CD4-positive, alpha-beta T cell (primary cell): ENCODE results near the gene FRY. TPM values are rescaled to one million over a fixed set of nuclear protein-coding genes. Genes with fewer than 3 reads are reported as not detected.

ENCODE experiments used
- ATAC-seq: fragments of 200-7000 bp; cut with Tn5 transposase; one replicate; pipeline ENCODE4 v1.10.0; 2022; ENCODE audit warnings: mild to moderate bottlenecking; ENCODE audit not compliant: poor library complexity
- CTCF ChIA-PET: fragments of 350-600 bp; sonication (Branson Sonifier 250); formaldehyde crosslinking; loops from one replicate; lab custom pipeline; 2021; ENCODE audit warnings: antibody characterized with exemption, inconsistent platforms; lab: Charles Lee
- POLR2A ChIA-PET: fragments of 350-600 bp; sonication (Branson Sonifier 250); formaldehyde crosslinking; loops from one replicate; lab custom pipeline; 2021; ENCODE audit warnings: antibody characterized with exemption, inconsistent platforms; lab: Charles Lee
- DNase-seq, 14 experiments: peaks; one replicate each; pipeline ENCODE4 v3.0.0-alpha.2; 2013 to 2020; ENCODE audit warnings: mixed read lengths in 2 of 14
- H3K27ac ChIP-seq, 2 donors: one replicate each; pipeline versions ENCODE4 v1.5.1 to v1.7.0; 2013; ENCODE audit warnings: low read length in 2 of 2, low read depth in 1 of 2, mild to moderate bottlenecking in 1 of 2
- H3K27me3 ChIP-seq, 2 experiments: 1 replicate in 1 of 2; 2 replicates in 1 of 2; pipeline versions ENCODE4 v1.6.1 to v1.7.0; 2013; ENCODE audit warnings: low read length in 2 of 2, control low read depth in 1 of 2, mild to moderate bottlenecking in 1 of 2, moderate library complexity in 1 of 2; ENCODE audit not compliant: insufficient read depth in 2 of 2, control insufficient read depth in 1 of 2
- H3K36me3 ChIP-seq: one replicate; pipeline ENCODE4 v1.6.1; 2013; ENCODE audit warnings: low read length, control low read depth; ENCODE audit not compliant: insufficient read depth
- H3K4me1 ChIP-seq: one replicate; pipeline ENCODE4 v1.6.1; 2013; ENCODE audit warnings: low read length, control low read depth; ENCODE audit not compliant: insufficient read depth
- H3K4me3 ChIP-seq: one replicate; pipeline ENCODE4 v1.5.1; 2013; ENCODE audit warnings: mild to moderate bottlenecking, low read length, moderate library complexity
- H3K9me3 ChIP-seq, 2 experiments: 1 replicate in 1 of 2; 2 replicates in 1 of 2; pipeline versions ENCODE4 v1.6.1 to v1.7.0; 2013; ENCODE audit warnings: low read length in 2 of 2, mild to moderate bottlenecking in 2 of 2, control low read depth in 1 of 2, moderate library complexity in 1 of 2; ENCODE audit not compliant: control insufficient read depth in 1 of 2, insufficient read depth in 1 of 2
- H3K27ac Mint-ChIP-seq: one replicate; pipeline ENCODE4 v1.8.0; 2020; ENCODE audit warnings: mixed read lengths
- H3K27me3 Mint-ChIP-seq: one replicate; pipeline ENCODE4 v1.8.0; 2021; ENCODE audit warnings: mixed read lengths
- H3K36me3 Mint-ChIP-seq: one replicate; pipeline ENCODE4 v1.8.0; 2021; ENCODE audit warnings: low read depth, mixed read lengths
- H3K4me1 Mint-ChIP-seq: one replicate; pipeline ENCODE4 v1.8.0; 2021; ENCODE audit warnings: low read depth, mixed read lengths
- H3K4me3 Mint-ChIP-seq: one replicate; pipeline ENCODE4 v1.8.0; 2020; ENCODE audit warnings: mild to moderate bottlenecking, mixed read lengths
- H3K9me3 Mint-ChIP-seq: one replicate; pipeline ENCODE4 v1.8.0; 2020; ENCODE audit warnings: mixed read lengths
- intact Hi-C, 2 experiments: fragments of 100-400 bp; cut with DNase I in 1 of 2; cut with micrococcal nuclease in 1 of 2; formaldehyde crosslinking; loops; one replicate each; pipeline versions ENCODE4 v1.15.1 to v1.9.0; 2023 to 2025; cut with DNase I, micrococcal nuclease
- total RNA-seq, 174 experiments: library from RNA in 2 of 174; stranded (reverse) in 2 of 174; gene quantifications; one replicate each; pipeline ENCODE4 v1.2.3 and lab custom pipeline; 2021 to 2026
- TF ChIP-seq, protein P1 (sequence below): fragments of 200-600 bp; IDR thresholded peaks from one replicate; pipeline ENCODE4 v1.8.0; 2022; ENCODE audit warnings: antibody characterized with exemption, mild to moderate bottlenecking

FRY gene
- total RNA-seq, 2 experiments from 2014 or later: 13.7 to 18.4 TPM

DNA sequence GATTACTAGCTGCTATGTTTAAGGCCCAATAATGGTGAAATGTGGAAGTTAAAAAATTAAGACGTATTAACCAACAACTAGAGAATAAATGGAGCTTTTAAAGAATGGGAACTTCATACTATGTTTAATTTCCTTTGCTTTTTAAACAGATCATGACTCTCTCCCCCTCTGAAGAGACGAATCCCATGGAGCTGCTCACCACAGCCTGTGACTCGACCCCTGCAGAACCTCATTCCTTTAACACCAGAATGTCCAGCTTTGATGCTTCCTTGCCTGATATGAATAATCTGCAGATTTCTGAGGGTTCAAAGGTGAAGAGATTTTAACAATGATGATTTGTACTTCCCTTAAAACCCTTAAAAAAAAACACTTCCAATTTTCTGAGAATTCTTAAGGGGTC lies 230.6 kb downstream of the FRY start:
- Mint-ChIP-seq H3K27me3 (no peaks in the 10 kb centered on the region), H3K4me3 (no peak overlapping the region), H3K4me1 (no peaks in the 10 kb centered on the region), H3K27ac (no peak overlapping the region), H3K36me3 (peaks cover 15% of the 10 kb centered on the region), H3K9me3 (no peaks in the 10 kb centered on the region)
- ATAC-seq (no peak), DNase-seq (no peak)
- H3K36me3 ChIP-seq: peaks cover 4% of the 10 kb centered on the region
- H3K27me3 ChIP-seq: no peaks in the 10 kb centered on the region
- ChIA-PET CTCF (no interaction called here), POLR2A (no interaction called here)
- intact Hi-C loops: loop anchor here in 1 of 2 experiments (10.0 kb wide), 1 partner anchor 1463 kb away; no protein-coding TSS in a partner anchor
- TF ChIP-seq, protein P1, sequence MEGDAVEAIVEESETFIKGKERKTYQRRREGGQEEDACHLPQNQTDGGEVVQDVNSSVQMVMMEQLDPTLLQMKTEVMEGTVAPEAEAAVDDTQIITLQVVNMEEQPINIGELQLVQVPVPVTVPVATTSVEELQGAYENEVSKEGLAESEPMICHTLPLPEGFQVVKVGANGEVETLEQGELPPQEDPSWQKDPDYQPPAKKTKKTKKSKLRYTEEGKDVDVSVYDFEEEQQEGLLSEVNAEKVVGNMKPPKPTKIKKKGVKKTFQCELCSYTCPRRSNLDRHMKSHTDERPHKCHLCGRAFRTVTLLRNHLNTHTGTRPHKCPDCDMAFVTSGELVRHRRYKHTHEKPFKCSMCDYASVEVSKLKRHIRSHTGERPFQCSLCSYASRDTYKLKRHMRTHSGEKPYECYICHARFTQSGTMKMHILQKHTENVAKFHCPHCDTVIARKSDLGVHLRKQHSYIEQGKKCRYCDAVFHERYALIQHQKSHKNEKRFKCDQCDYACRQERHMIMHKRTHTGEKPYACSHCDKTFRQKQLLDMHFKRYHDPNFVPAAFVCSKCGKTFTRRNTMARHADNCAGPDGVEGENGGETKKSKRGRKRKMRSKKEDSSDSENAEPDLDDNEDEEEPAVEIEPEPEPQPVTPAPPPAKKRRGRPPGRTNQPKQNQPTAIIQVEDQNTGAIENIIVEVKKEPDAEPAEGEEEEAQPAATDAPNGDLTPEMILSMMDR: no peak
- no peak overlapping the region for H3K27ac ChIP-seq
- no peak overlapping the region for H3K4me3 ChIP-seq
- H3K4me1 ChIP-seq: no peaks in the 10 kb centered on the region
- H3K9me3 ChIP-seq: no peaks in the 10 kb centered on the region

- no peak overlapping the region for H3K4me3 ChIP-seq
- no peak overlapping the region for H3K27ac ChIP-seq
- intact Hi-C loops: loop anchor here in 1 of 2 experiments (10.0 kb wide), 1 partner anchor 1462 kb away; no protein-coding TSS in a partner anchor
- peaks cover 16% of the 10 kb centered on the region for H3K36me3 Mint-ChIP-seq
- no peak for ATAC-seq
- no peaks in the 10 kb centered on the region for H3K4me1 ChIP-seq
- H3K4me1 Mint-ChIP-seq: no peaks in the 10 kb centered on the region
- CTCF ChIA-PET: interaction anchor here (1.8 kb wide), 1 partner anchor 26 kb away, joined by 3 read pairs; no protein-coding TSS in a partner anchor
- POLR2A ChIA-PET: no interaction called here
- no peaks in the 10 kb centered on the region for H3K27me3 Mint-ChIP-seq
- peaks cover 4% of the 10 kb centered on the region for H3K36me3 ChIP-seq
- no peak overlapping the region for H3K4me3 Mint-ChIP-seq
- TF ChIP-seq, protein P1: no peak
- no peaks in the 10 kb centered on the region for H3K9me3 ChIP-seq
- no peaks in the 10 kb centered on the region for H3K9me3 Mint-ChIP-seq
- DNase-seq: no peak
- H3K27me3 ChIP-seq: no peaks in the 10 kb centered on the region
- H3K27ac Mint-ChIP-seq: no peak overlapping the region
These were observed 231.0 kb downstream of the FRY start for GRCh38 chr13:32262619-32263018.

DNA sequence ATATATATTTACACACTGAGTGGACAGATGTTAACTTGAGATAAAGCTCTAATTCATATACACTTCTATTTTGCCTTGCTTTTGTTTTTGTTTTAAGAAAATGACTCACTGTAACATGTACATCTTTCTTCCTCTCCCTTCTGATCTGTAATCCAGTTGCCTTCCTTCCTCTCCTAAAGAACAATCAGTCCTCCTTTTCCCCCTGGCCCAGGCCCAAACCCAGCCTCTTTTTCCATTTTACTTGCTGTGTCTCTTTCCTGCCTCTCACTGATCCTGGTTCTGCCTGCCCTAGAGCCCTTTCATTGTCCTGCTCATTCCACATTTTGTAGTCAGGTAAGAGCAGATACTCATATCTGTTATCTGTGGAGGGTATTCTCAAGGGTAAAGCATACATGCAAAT lies 232.8 kb downstream of the FRY start:
- ATAC-seq (no peak), DNase-seq (no peak)
- peaks cover 4% of the 10 kb centered on the region for H3K36me3 ChIP-seq
- no peak overlapping the region for H3K27ac Mint-ChIP-seq
- H3K27ac ChIP-seq: no peak overlapping the region
- ChIA-PET CTCF (interaction anchor here (1.8 kb wide), 1 partner anchor 28 kb away, joined by 3 read pairs; no protein-coding TSS in a partner anchor), POLR2A (no interaction called here)
- no peaks in the 10 kb centered on the region for H3K9me3 Mint-ChIP-seq
- TF ChIP-seq, protein P1: no peak
- H3K36me3 Mint-ChIP-seq: peaks cover 20% of the 10 kb centered on the region
- no peaks in the 10 kb centered on the region for H3K27me3 ChIP-seq
- H3K4me1 ChIP-seq: no peaks in the 10 kb centered on the region
- H3K27me3 Mint-ChIP-seq: no peaks in the 10 kb centered on the region
- no peak overlapping the region for H3K4me3 Mint-ChIP-seq
- no peaks in the 10 kb centered on the region for H3K4me1 Mint-ChIP-seq
- intact Hi-C loops: loop anchor here in 1 of 2 experiments (10.0 kb wide), 1 partner anchor 1460 kb away; no protein-coding TSS in a partner anchor
- H3K4me3 ChIP-seq: no peak overlapping the region
- H3K9me3 ChIP-seq: no peaks in the 10 kb centered on the region
